Lower leg skin (tissue), 4 donors: Measurements from ENCODE around the gene ABCC5. TPM values are rescaled to one million over a fixed set of nuclear protein-coding genes. Genes with fewer than 3 reads are reported as not detected.

Experiments
- DNase-seq, 2 donors: peaks; one replicate each; pipeline ENCODE4 v3.0.0-alpha.2; 2019; ENCODE audit warnings: low spot score in 2 of 2
- H3K4me3 ChIP-seq: fragments of 200-600 bp; sonication (generic); 2 replicates; pipeline ENCODE4 v1.5.1; 2017; ENCODE audit warnings: mild to moderate bottlenecking, low read depth; ENCODE audit not compliant: poor library complexity, severe bottlenecking
- POLR2A ChIP-seq, 2 donors: fragments of 450-650 bp; IDR thresholded peaks; one replicate each; pipeline ENCODE4 v1.6.1; 2016 to 2017; ENCODE audit warnings: antibody characterized with exemption in 2 of 2, mild to moderate bottlenecking in 1 of 2, moderate library complexity in 1 of 2
- WGBS, 2 donors: methylation state at CpG; one replicate each; pipeline ENCODE4 v1.1.5; 2018; 5-methylcytosine and 5-hydroxymethylcytosine counted together
- intact Hi-C: fragments of 100-400 bp; cut with DNase I; formaldehyde crosslinking; loops from one replicate; pipeline ENCODE4 v1.15.0; 2023; ENCODE audit warnings: low total_unique reads
- total RNA-seq, 4 donors: library from RNA; depleted of rRNA; stranded (reverse); fragments of >200 nt; gene quantifications; one replicate each; pipeline ENCODE4 v1.1.0, GENCODE V29; 2016
- TF ChIP-seq, protein P1 (sequence below), 3 donors: fragments of 450-650 bp; IDR thresholded peaks; one replicate each; pipeline ENCODE4 v1.5.1; 2016; ENCODE audit warnings: antibody characterized with exemption in 3 of 3, mild to moderate bottlenecking in 3 of 3, moderate library complexity in 2 of 3

The ABCC5 gene
- total RNA-seq, 4 donors from 2014 or later = 8.9 to 14.3 (median 11.9) TPM

DNA sequence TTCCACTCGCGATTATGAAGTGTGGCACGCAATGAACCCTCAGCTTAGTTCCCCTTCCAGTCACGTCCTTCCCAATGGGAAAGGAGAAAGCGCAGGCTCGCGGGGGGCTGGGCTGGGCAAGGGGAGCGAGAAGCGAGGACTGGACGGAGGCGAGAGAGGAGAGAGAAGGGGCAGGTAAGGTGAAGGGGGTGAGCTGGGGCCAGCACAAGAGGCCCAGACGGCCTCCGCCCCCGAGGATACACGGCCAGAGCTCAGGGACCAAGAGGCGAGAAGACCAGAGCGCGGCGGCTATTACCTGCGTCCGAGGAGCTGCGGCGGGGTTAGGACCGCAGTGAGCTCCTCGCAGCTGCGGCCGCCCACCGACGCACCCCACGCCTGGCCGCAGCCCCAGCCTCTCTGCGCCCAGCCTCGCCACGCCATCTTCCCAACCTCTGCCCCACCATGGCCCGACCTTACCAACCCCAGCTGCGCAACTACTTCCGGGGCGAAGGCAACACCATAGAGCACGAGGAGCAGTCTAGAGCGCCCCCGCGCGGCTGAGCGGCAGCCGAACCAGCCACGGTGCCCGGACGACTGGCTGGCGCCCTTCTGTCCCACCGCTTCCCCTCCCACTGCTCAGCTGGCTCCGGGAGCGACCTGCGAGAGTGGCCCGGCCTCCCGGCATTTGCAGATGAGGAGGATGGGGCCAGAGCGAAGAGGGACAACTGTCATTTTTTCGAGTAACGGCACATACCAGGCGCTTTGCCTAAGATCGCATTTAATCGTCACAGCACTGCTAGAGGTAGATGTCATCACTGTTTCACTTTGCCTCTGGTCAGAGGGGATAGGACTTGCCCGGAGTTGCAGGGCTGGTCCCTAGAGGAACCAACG is 133.0 kb downstream of the ABCC5 start, which contains the start of gene PARL:
PARL (minus strand) TSS at position 454 of the 870 bp plus-strand sequence; CDS start at position 420, 34 bp downstream.
- intact Hi-C loops = loop anchor here (10.0 kb wide), 1 partner anchor 240 kb away; no protein-coding TSS in a partner anchor
- 0% methylated on average over 52 to 63 of the region's 63 CpGs for WGBS, 2 donors
- peak; percentile 94 to 99 for DNase-seq
- TF ChIP-seq POLR2A (IDR thresholded peaks at IDR 0.05) = no peak
- TF ChIP-seq, protein P1, sequence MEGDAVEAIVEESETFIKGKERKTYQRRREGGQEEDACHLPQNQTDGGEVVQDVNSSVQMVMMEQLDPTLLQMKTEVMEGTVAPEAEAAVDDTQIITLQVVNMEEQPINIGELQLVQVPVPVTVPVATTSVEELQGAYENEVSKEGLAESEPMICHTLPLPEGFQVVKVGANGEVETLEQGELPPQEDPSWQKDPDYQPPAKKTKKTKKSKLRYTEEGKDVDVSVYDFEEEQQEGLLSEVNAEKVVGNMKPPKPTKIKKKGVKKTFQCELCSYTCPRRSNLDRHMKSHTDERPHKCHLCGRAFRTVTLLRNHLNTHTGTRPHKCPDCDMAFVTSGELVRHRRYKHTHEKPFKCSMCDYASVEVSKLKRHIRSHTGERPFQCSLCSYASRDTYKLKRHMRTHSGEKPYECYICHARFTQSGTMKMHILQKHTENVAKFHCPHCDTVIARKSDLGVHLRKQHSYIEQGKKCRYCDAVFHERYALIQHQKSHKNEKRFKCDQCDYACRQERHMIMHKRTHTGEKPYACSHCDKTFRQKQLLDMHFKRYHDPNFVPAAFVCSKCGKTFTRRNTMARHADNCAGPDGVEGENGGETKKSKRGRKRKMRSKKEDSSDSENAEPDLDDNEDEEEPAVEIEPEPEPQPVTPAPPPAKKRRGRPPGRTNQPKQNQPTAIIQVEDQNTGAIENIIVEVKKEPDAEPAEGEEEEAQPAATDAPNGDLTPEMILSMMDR (IDR thresholded peaks at IDR 0.05) = peak in 1 of 3 donors; percentile 90
- H3K4me3 ChIP-seq = peak within 1 kb of the TSS; percentile 93

DNA sequence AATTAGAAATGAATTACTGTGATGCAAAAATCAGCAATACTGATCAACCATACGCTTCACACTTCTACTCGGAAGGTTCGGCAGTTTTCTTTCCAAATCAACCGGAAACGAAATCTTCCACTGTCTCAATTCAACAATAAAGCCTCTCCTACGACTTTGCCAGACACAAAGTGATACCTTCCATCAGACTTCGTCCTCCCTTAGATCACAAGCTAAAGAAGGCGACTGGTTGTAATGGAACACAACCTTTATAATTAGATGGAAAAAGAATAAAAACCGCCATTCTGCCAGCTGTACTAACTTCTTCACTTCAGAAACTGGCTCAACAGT is 133.6 kb downstream of the ABCC5 start:
- 1% methylated on average over 9 of the region's 9 CpGs for WGBS, 2 donors
- no peak for DNase-seq
- H3K4me3 ChIP-seq = peak overlapping the region; percentile 93
- TF ChIP-seq POLR2A (IDR thresholded peaks at IDR 0.05) = no peak
- TF ChIP-seq, protein P1 (IDR thresholded peaks at IDR 0.05) = no peak
- intact Hi-C loops = loop anchor here (10.0 kb wide), 1 partner anchor 241 kb away; no protein-coding TSS in a partner anchor

DNA sequence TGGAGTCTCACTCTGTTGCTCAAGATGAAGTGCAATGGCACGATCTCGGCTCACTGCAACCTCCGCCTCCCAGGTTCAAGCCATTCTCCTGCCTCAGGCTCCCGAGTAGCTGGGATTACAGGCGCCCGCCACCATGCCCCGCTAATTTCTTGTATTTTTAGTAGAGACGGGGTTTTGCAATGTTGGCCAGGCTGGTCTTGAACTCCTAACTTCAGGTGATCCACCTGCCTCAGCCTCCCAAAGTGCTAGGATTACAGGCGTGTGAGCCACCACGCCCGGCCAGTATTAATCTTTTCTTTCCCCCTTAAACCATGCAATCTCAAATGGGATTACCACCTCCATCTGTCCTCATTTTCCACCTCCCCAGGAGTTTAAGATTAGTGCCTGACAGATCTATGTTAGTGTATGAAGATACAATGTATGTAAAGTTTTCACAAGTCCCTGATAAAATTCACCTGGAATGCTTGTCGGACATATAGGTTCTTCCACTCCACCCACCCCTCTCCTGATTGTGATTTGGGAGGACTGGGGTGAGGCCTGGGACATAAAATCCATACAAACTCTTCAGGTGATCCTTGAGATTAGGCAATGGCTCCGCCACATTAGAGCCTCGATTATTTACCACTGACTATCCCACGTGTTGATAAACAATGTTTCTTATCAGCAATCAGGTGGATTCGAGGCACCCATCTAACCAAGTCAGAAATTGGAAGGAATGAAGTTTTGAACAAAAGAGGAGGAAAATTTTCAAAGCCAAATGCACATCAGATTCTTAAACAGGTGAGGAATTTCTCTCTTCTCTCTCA is 134.2 kb downstream of the ABCC5 start:
- TF ChIP-seq, protein P1 (IDR thresholded peaks at IDR 0.05) = no peak
- no peak for TF ChIP-seq POLR2A (IDR thresholded peaks at IDR 0.05)
- peak in 1 of 2 donors; percentile 76 for DNase-seq
- WGBS, 2 donors = 65 to 68% methylated on average over 16 of the region's 16 CpGs
- no peak overlapping the region for H3K4me3 ChIP-seq
- intact Hi-C loops = loop anchor here (10.0 kb wide), 1 partner anchor 241 kb away; no protein-coding TSS in a partner anchor

DNA sequence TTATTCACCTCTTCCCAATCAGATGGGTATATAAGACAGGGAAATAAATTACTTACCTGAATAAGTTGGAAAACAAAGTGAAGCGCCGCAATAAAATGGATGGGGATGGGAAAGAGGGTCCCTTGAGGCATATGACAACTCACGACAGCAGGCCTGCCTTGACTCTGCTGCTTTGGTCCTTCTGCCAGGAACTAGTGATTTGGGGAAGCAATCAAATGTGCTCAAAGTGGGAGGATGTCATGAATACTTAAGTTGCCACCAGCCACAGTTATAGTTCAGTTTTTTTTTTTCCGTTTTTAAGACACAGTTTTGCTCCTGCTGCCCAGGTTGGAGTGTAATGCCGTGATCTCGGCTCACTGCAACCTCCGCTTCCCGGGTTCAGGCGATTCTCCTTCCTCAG is 137.6 kb downstream of the ABCC5 start:
- intact Hi-C loops = loop anchor here (10.0 kb wide), 1 partner anchor 245 kb away; no protein-coding TSS in a partner anchor
- DNase-seq = peak in 1 of 2 donors; percentile 54
- H3K4me3 ChIP-seq = no peak overlapping the region
- 83 to 96% methylated on average over 9 of the region's 9 CpGs for WGBS, 2 donors
- TF ChIP-seq, protein P1 (IDR thresholded peaks at IDR 0.05) = no peak
- no peak for TF ChIP-seq POLR2A (IDR thresholded peaks at IDR 0.05)

DNA sequence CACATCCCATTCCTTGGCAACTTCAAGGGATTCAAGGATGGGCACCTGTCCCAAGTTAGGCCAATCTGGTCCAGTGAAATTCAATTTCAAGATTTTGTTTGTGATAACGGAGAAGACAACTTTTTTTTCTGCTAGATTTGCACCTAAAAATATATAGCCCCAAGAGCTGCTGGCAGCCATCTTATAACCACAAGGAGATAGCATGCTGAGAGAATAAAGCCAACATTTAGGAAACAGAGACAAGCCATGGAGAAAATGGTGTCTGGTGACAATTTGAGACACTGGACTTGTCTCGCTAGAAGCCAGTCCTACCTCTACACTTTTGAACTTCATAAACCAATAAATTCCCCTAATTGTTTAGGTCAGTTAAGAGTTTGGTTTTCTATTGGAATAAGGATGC is 138.4 kb downstream of the ABCC5 start:
- WGBS, 2 donors = 96% methylated on average over 2 of the region's 2 CpGs
- no peak overlapping the region for H3K4me3 ChIP-seq
- DNase-seq = no peak
- no peak for TF ChIP-seq POLR2A (IDR thresholded peaks at IDR 0.05)
- TF ChIP-seq, protein P1 (IDR thresholded peaks at IDR 0.05) = no peak
- intact Hi-C loops = no loop called here
